Neural cell (in vitro differentiated cells): ENCODE measurements around the gene KRTAP5-4.

Experiments used
- EP300 ChIP-seq: fragments of 450-650 bp; conservative IDR thresholded peaks from 2 replicates; pipeline ENCODE4 v1.6.1; 2014; ENCODE audit warnings: antibody characterized with exemption, mild to moderate bottlenecking, moderate library complexity; ENCODE audit not compliant: poor library complexity, severe bottlenecking
- EZH2 ChIP-seq: fragments of 200-600, 300-800 bp; shearing (Covaris generic), sonication (generic); IDR thresholded peaks from 2 replicates; pipeline ENCODE4 v1.6.1; 2014; ENCODE audit warnings: antibody characterized with exemption, low read length, borderline replicate concordance, mild to moderate bottlenecking; ENCODE audit not compliant: insufficient read depth, poor library complexity, severe bottlenecking
- MXI1 ChIP-seq: fragments of 450-650 bp; conservative IDR thresholded peaks from 2 replicates; pipeline ENCODE4 v1.6.1; 2014; ENCODE audit warnings: antibody characterized with exemption, mild to moderate bottlenecking; ENCODE audit not compliant: poor library complexity, severe bottlenecking
- POLR2AphosphoS5 ChIP-seq: IDR thresholded peaks from 2 replicates; pipeline ENCODE4 v1.6.1; 2012
- RAD21 ChIP-seq: fragments of 450-650 bp; conservative IDR thresholded peaks from 2 replicates; pipeline ENCODE4 v1.6.1; 2014; ENCODE audit warnings: antibody characterized with exemption, mild to moderate bottlenecking, moderate library complexity
- REST ChIP-seq: IDR thresholded peaks from 2 replicates; pipeline ENCODE4 v1.6.1; 2012; ENCODE audit warnings: borderline replicate concordance
- SMC3 ChIP-seq: fragments of 450-650 bp; conservative IDR thresholded peaks from 2 replicates; pipeline ENCODE4 v1.6.1; 2014; ENCODE audit warnings: antibody characterized with exemption, mild to moderate bottlenecking, moderate library complexity; ENCODE audit not compliant: poor library complexity
- TAF1 ChIP-seq: IDR thresholded peaks from 2 replicates; pipeline ENCODE4 v1.6.1; 2012; ENCODE audit warnings: low read depth
- TF ChIP-seq, protein P1 (sequence below): fragments of 450-650 bp; IDR thresholded peaks from 2 replicates; pipeline ENCODE4 v1.5.1; 2014; ENCODE audit warnings: antibody characterized with exemption, mild to moderate bottlenecking, moderate library complexity; ENCODE audit not compliant: poor library complexity, severe bottlenecking

GRCh38 chr11:1642288-1643145 lies 20.6 kb upstream of the KRTAP5-4 start:
- TF ChIP-seq, protein P1, sequence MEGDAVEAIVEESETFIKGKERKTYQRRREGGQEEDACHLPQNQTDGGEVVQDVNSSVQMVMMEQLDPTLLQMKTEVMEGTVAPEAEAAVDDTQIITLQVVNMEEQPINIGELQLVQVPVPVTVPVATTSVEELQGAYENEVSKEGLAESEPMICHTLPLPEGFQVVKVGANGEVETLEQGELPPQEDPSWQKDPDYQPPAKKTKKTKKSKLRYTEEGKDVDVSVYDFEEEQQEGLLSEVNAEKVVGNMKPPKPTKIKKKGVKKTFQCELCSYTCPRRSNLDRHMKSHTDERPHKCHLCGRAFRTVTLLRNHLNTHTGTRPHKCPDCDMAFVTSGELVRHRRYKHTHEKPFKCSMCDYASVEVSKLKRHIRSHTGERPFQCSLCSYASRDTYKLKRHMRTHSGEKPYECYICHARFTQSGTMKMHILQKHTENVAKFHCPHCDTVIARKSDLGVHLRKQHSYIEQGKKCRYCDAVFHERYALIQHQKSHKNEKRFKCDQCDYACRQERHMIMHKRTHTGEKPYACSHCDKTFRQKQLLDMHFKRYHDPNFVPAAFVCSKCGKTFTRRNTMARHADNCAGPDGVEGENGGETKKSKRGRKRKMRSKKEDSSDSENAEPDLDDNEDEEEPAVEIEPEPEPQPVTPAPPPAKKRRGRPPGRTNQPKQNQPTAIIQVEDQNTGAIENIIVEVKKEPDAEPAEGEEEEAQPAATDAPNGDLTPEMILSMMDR = no peak
- TF ChIP-seq POLR2AphosphoS5 = no peak
- no peak for TF ChIP-seq EZH2
- TF ChIP-seq RAD21 = no peak
- TF ChIP-seq TAF1 = no peak
- no peak for TF ChIP-seq SMC3
- no peak for TF ChIP-seq REST
- no peak for TF ChIP-seq EP300
- TF ChIP-seq MXI1 = no peak
